GM21825 (cell line): ENCODE data around the gene ZNF385B.

Experiments used
- ATAC-seq: cut with Tn5 transposase; IDR thresholded peaks from one replicate; pipeline ENCODE4 v1.9.1; 2021; ENCODE audit warnings: mild to moderate bottlenecking, moderate library complexity; ENCODE audit not compliant: unreplicated experiment

ZNF385B gene

DNA sequence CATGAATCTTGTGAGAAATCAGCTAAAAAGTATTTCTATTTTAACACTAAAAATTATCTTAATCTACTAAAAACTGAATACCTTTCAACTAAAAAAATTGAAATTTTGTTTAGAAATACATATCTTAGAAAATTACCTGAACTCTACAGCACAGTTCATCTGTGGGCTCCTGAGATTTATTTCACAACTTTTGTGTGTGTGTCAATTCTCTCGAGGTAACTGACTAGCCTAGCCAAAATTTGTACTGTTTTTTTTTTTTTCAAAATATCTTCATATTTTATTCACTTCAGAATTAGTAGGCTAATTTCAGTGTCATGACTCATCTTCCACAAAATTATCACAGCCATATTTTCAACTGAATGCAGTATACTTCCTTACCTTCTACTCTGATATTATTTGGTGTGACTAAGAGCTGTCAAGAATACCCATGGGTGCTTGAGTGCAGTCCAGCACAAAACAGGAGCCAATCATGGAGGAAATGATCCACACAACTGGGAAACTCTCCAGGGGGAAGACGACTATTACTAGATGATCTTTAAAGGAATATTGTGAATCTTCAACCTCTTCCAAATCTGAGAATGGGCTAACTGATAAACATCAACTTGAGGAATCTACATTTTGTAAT, 174.6 kb downstream of the ZNF385B start:
- ATAC-seq, result no peak

DNA sequence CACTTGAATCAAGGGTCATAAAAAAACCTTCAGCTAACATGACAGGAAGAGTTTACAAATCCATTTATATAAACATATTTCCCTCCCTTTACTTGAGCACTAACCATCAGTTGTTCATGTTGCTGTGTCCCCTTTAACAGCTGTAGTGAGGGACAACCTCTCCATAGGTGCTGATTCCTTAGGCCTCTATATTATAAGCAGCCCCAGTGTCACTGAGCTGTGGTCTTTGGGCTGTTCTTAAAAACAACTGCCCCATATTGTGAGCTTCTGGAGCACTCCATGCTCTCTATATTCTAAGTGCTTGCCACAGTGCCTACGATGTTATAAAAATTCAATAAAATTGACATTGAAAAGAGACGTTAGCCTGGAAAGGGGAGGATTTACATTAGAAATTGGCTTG, 175.3 kb downstream of the ZNF385B start:
- ATAC-seq, result no peak

DNA sequence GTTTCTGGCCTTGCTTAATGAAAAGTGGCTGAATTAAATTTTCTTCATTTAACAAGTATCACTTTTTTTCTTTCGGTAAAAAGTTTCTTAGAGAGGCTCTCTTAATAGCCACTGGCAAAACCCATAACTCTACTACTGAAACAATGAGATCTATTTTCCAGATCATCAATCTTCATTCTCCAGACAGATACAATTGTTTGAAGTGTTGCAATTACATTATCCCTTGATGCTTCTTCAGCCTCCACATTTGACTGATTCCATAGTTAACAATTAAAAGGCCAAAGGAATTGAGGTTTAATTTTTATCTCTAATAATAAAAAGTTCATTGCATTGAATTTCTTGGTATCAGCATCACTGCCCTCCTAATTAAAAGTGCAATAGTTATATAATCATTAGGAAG, 176.3 kb downstream of the ZNF385B start:
- ATAC-seq, result no peak

DNA sequence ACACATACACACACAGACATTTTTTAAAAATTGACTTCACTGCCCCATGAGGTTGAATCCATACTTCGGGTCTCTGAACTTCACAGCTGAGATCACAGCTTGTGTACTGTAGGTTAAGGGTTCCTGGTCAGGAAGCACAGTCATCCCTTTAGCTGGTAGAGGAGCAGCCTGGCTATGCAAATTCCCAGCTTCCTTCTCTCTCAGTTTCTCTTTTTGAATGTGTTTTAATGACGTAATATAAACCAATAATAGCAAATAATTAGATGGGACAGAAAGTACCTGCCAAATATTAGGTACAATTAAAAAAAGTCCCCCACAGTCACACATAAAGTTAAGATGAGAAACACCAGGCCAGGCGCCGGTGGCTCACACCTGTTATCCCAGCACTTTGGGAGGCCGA, 178.7 kb downstream of the ZNF385B start:
- ATAC-seq, result no peak

DNA sequence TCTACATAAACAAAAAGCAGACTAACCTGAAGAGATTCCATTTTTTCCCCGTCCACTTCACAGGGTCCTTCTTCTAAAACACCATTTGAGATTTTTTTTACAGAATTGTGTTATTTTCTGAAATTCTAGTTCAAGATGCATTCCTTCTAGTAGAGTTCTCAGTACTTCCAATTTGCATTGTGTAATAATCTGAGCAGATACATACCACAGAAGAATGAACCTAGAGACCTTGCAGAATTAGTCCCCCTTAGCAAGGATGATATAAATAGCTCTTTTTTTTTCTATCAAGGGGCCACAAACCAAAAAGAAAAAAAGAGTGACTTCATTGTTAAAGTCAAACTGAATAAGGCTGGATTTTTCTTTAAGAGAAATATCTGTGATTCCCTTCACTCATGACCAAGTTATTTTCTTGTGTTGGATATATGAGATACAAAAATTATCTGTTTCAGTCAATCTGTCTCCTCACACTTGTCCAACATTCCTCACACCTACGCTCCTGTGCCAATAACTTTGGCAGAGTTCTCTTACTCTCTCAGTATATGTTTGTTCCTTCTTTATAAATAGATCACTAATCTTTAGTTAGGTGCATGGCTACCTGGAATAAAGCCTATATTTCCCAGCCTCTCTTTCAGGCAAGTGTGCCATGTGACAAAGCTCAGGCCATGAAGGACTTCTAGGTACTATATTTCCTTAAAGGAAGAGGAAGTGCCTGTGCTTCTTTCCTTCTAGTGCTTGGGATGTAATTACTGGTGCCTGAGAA, 183.5 kb downstream of the ZNF385B start:
- no peak for ATAC-seq

DNA sequence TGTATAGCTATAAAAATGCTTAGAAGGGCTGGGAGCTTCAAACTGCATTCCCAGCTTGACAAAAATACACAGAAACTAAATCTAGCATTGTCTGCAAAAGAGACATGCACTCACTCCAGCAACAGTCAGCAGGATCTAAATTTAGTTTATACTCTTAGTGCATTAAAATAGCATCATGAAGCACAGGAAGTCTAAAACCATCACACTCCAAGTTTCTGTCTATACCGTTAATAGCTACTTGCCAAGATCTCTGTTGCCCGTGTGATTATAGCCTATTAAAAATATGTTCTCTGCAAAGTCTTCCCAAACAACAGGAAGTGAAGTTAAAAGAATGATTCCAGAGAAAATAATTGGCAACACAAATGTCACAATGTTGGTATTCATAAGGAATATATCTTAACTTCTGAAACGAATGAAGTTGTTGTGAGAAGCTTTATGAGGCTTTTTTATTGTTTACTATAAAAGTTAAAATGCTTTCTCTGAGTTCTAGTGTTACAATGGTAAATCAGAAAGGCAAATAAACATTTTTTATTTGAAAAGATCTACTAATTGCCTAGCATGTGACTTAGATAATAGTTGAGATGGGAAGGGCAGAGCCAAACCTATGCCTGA, 184.2 kb downstream of the ZNF385B start:
- no peak for ATAC-seq

DNA sequence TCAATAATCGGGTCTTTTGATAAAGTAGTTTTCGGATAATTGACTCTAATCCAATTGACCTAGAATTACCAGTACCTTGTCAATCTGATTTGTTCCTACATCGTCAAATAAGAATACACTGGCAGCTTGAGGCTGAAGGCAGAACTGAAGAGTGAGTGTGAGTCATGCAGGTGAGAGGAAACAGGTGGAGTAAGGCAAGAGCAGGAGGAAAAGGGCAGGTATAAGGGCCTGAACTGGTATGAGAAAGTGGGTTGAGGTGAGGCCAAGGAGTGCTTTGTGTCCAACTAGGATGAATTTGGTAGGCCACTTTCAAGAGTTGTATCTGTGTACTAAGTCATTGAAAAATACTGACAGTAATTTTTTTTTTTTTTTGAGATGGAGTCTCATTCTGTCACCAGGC, 186.0 kb downstream of the ZNF385B start:
- ATAC-seq, result no peak

DNA sequence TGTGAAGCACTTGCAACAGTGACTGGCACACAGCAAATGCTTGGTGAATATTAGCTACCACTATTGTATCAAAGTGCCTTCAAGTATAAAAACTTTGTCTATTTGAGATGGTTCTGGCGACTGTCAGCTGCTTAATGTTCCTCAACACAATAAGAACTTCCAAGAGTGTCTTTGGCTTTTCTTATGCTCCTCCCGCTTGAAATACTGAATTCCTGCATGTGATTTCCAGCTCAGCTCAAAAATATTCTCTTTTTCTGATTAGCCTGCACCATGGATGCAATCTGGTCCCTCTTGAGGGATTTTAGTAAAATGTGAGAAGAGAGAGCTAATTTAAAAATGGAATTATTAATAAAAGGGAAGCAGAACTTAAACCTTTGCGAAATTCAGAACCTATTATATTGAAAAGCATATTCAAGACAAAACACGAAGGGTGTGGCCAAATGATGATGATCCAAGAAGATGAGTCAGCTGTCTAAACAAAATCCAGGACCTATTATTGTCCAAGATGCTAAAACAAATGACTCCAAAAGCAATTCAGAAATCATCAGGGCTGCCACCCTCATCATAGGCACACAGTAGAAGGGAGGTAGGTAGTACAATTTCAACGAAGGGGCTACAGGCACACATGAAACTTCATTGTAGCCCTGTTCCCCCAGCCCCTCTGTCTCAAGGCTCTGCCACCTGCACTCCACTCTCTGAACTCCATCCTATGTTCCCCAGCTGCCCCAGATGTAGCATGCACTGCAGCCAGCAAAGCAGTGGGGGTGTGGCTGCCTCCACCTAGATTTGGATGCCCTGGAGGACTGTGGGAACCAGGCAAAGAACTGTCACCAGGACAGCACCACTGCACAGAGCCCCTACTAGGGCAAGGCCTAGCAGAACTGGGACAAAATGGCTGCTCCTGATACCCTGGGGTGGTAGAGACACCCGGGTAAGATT, 190.1 kb downstream of the ZNF385B start:
- no peak for ATAC-seq

DNA sequence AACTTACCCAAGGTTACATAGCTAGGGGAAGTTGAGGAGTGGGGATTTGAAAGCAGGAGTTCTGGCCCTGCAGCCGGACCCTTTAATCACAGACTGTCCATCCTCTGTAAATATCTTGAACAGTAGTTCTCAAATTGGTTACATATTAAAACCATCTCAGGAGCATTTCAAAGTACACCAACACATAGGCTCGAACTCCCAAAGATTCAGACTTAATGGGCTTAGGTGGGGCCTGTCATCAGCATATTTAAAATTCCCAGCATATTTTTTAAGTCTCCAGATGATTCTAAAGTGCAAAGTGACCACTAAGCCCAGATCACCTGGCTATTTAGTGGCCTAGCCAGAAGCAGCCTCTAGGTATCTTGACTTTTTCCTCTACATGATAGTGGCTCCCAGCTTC, 192.2 kb downstream of the ZNF385B start:
- ATAC-seq, result no peak

DNA sequence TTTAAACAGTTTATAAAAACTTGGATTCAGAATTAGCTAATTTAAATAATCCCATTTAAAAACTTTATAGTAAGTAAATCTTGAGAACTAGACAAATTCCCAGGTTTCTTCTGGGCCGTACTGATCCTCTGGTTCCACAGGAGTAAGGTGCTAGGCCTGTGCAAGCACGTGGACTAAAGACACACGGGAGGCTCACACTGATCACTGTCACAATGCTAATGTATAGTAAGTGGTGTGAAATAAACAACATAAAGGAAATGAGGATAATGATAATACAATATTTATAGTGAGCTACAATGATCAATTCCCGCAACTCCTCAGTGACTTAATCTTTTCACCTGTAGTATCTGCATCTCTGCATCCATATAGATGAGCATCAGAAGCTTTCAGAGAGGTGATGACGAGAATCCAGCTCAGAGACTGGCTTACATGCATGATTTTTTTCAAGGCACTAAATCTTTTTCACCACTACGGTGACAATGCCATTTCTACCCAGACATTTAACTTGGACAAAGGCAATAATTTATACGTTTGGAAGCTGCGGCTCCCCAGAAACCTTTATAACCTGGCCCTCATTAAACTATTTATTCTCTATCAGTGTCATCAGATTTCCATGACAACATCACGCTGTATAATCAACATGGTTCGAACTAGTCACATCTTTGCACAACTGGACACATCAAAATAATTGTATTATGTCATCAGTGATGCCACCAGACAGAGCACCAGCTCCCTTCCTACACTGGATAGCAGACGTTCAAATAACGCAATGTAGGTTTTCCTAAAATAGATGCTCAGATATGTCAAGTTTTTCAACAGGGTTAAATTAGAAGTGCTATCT, 196.2 kb downstream of the ZNF385B start:
- ATAC-seq, result no peak

DNA sequence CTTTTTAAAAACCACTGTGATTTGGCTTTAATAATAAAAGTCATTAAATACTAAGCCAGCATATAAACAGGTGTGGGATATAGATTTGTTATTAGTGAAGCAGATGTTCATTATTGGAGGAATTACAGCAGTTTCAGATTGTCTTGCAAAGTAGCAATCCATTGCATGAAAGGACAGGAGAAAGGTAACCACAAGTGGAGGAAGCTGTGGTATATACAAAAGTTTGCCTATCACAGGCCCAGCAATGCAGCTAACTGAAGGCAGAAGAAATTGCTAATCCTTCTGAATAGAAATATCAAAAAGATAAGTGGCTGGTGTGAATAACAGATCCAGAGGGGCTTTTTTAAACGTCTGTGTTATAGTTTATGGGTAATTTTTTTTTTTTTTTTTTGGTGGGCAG, 199.4 kb downstream of the ZNF385B start:
- no peak for ATAC-seq

DNA sequence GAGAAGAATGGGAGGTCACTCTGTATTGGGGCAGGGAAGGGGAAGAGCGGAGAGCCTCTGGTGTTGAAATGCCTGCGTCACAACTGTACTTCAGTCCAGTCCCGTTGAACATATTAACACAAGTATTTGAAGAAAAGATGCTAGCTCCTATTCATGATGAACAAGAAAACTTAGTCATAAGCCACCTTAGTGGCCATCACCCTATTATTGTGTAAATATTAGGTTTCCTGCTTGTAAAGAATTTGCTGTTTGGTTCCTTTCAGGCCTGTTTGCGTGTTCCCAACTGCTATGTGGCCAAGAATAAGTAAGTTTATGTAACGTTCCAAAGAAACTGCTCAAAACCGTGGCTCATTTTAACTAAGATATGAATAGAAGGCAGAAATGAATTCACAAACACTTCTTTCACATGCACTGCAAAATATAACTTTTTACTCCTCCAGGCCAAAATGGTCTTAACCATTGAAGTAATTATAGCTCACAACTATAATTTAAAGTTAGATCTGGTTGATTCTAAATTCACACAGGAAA, 204.3 kb downstream of the ZNF385B start:
- ATAC-seq, result no peak

DNA sequence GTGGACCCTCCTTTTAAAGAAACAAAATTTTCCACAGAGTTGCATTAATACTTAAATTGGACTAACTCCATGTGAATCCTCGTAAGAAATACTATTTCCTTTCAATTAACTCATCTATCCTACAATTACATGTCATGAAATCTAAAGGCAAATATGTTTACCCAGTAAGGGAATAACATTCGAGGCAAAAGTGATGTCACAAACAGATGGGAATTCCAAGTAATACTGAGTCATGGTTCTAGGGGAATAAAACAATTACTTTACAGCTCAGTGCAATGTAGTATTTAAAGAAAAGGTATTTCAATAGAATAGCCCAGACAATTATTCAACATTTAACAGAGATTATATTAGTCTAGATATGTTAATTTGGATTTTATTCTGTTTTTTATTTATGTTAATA, 205.8 kb downstream of the ZNF385B start:
- ATAC-seq, result no peak

DNA sequence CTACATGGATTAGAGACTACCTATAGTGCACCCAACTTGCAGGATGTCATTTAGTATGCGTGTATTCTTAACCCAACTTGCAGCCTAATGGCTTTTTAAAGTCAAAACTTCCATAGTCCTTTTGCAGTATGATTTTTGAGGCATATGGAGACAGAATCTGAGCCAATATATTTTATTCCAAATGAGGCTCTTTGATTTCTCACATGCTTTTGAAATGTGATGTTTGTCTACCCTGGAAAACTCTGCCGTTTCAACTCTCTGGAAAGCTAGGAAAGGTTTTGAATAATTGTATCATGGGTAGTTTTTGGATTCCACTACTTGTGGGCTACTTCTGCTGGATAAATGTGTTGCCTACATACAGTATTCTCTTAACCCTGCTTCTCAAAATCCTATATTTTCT, 206.6 kb downstream of the ZNF385B start:
- no peak for ATAC-seq

DNA sequence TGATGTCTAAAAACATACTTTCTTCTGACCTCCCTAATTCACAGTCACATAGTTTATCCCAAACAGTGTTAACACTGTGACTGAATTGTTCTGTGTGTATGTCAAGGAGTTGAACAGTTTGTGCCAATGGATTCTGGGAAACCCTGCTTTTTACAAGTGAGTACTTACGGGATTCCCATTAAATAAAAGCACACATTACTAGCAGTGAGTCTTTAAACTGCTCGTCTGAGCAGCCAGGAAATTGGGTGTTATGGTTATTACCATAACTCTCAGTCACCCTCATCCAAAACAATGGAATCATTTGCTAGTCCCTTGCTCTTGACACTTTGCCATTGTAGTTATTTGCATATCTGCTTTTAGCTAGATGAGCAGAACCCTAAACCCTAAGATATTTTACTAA, 209.1 kb downstream of the ZNF385B start:
- ATAC-seq, result no peak

DNA sequence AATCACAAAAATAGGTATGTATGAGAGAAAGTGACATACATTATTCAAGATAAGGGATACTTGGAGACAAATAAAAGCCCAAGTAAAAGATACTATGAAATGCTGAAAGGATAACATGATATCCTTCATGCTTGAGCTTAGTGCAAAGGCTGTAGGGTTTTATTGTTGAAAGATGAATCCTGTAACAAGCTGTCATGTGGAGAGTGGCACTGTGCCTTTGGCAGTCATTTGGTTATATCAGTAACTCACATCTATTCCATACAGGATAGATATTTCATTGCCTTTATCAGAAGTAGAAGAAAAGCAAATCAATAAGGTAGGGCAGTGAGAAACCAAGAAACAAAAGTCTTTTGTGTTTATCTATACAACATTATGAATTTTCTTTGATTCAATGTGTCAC, 211.0 kb downstream of the ZNF385B start:
- no peak for ATAC-seq

DNA sequence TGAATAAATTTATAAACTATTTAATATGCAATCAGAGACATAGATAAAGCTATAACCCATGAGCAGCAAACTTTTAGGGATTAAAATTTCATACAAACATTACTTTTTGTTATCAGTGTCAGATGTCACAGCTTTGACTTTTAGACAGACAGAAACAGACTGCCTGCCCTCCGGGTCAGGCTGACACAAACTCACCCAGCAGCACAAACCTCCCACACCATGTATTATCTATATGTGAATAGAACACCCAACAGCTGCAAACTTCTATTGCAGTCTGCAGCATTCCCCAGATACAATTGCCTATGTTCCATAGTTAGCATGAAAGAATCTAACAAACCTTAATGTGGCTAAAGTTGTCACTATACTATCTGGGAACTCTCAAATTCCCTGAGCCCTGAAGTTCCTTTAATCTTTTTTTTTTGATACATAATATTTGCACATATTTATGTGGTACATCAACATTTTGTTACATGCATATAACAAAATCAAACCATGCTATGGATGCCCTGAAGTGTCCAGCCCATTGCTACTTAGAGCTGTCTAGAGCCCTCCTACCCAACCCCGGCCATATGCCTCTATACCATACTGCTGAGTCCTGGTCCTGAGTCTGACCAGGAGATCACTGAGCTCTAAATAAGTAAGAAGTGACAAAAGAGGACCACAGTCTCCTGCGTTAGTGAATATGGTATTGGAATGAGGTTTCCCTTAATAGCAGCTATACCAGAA, 214.4 kb downstream of the ZNF385B start:
- ATAC-seq, result no peak

DNA sequence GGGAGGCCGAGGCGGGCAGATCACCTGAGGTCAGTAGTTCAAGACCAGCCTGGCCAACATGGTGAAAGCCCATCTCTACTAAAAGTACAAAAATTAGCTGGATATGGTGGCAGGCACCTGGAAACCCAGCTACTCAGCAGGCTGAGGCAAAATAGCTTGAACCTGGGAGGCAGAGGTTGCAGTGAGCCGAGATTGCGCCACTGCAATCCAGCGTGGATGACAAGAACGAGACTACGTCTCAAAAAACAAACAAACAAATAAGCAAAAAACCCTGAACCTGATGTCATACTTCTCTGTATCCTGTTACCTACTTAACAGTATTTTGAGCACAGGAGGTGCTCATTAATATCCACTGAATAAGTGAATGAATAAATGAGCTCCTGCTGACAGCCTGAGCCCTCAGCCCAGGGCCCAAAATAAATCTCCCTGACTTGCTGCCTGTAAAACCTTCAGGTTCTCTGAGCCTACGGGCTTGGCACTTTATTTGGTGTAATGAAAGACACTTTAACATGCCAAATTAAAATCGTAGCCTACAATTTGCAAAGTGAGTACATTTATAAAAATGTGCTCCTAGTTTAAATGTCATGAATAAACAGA, 215.1 kb downstream of the ZNF385B start:
- no peak for ATAC-seq

DNA sequence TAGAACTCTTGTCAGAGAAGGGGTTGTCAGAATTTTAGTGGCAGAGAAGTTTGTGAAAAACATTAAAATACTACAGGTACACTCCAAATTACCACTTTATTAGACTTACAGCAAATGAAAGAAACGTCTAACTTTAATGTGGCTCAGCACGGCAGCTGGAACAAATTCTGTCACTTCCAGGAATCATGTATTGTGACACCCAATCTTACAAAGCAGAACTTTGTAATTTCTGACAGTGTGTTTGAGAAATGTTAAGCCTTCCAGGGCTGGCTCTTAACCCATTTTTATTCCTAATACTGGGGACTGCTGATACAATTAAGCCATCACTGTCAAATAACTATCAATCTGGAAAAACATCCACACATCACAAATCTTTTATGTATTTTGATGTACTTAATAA, 216.4 kb downstream of the ZNF385B start:
- ATAC-seq, result no peak
